Keratinocyte (primary cell): ENCODE measurements around the gene ACTR3C.
"Not testable (repeated sequence)": the region's sequence is repeated elsewhere in the genome, so short reads cannot be mapped to it uniquely, and the experiment has no call there.

ENCODE experiments used
- CTCF ChIP-seq, 3 experiments: IDR thresholded peaks in 1 of 3; conservative IDR thresholded peaks in 1 of 3; optimal IDR thresholded peaks in 1 of 3; 2 replicates in 2 of 3; 3 replicates in 1 of 3; pipeline versions ENCODE3 to v1.5.1; 2011; ENCODE audit warnings: low read length in 3 of 3, mild to moderate bottlenecking in 3 of 3, moderate library complexity in 2 of 3, control low read depth in 1 of 3, inconsistent platforms in 1 of 3; ENCODE audit not compliant: insufficient read depth in 2 of 3; ENCODE audit errors: extremely low read depth in 1 of 3
- EZH2 ChIP-seq: IDR thresholded peaks from one replicate; pipeline ENCODE4 v1.6.1; 2012; ENCODE audit warnings: inconsistent platforms, mild to moderate bottlenecking, low read length, moderate library complexity

GRCh38 chr7:150297978-150298377 lies 25.4 kb downstream of the ACTR3C start:
- TF ChIP-seq CTCF (optimal IDR thresholded peaks at IDR 0.05 in 1 of 3, IDR thresholded peaks at IDR 0.05 in 1 of 3, conservative IDR thresholded peaks at IDR 0.05 in 1 of 3; ENCODE audit: extremely low read depth in 1 of 3, insufficient read depth in 2 of 3, low read length in 3 of 3); EZH2: not testable (repeated sequence)
